HepG2 (cell line): Measurements from ENCODE around the gene KATNB1. TPM values are rescaled to one million over a fixed set of nuclear protein-coding genes. Genes with fewer than 3 reads are reported as not detected.

Source experiments
- ATF7-NPFF ChIP-seq: sonication (generic); formaldehyde crosslinking; IDR thresholded peaks from 2 replicates; pipeline ENCODE4 v1.8.1; 2023; ENCODE audit warnings: mild to moderate bottlenecking, low read depth, missing genetic modification reagents, moderate library complexity
- DNMT1 ChIP-seq: sonication (generic); formaldehyde crosslinking; IDR thresholded peaks from 2 replicates; pipeline ENCODE4 v1.5.1; 2020; ENCODE audit warnings: mild to moderate bottlenecking, missing genetic modification reagents
- GATAD2A ChIP-seq: IDR thresholded peaks from 2 replicates; pipeline ENCODE4 v1.6.1; 2016
- HDAC2 ChIP-seq: sonication (generic); formaldehyde crosslinking; IDR thresholded peaks from 2 replicates; pipeline ENCODE4 v1.4.0; 2020; ENCODE audit warnings: missing genetic modification reagents
- HIVEP1 ChIP-seq: sonication (generic); formaldehyde crosslinking; IDR thresholded peaks from 2 replicates; pipeline ENCODE4 v1.4.0; 2020; ENCODE audit warnings: mild to moderate bottlenecking, missing genetic modification reagents
- HOXA7 ChIP-seq: sonication (generic); formaldehyde crosslinking; IDR thresholded peaks from 2 replicates; pipeline ENCODE4 v1.8.1; 2022; ENCODE audit warnings: mild to moderate bottlenecking, missing genetic modification reagents, moderate library complexity
- JUN ChIP-seq: sonication (generic); formaldehyde crosslinking; IDR thresholded peaks from 2 replicates; pipeline ENCODE4 v1.4.0; 2020; ENCODE audit warnings: mild to moderate bottlenecking, missing genetic modification reagents
- PITX1 ChIP-seq: sonication (generic); formaldehyde crosslinking; IDR thresholded peaks from 2 replicates; pipeline ENCODE4 v1.5.1; 2020; ENCODE audit warnings: mild to moderate bottlenecking, missing genetic modification reagents
- RFXANK ChIP-seq: IDR thresholded peaks from 2 replicates; pipeline ENCODE4 v1.6.1; 2016
- RFXAP ChIP-seq: sonication (generic); formaldehyde crosslinking; IDR thresholded peaks from 2 replicates; pipeline ENCODE4 v1.4.0; 2020; ENCODE audit warnings: missing genetic modification reagents, borderline replicate concordance
- SETDB1 ChIP-seq: sonication (generic); formaldehyde crosslinking; IDR thresholded peaks from 2 replicates; pipeline ENCODE4 v1.5.1; 2020; ENCODE audit warnings: missing genetic modification reagents, mild to moderate bottlenecking, borderline replicate concordance
- XRCC5 ChIP-seq: fragments of 200-400 bp; formaldehyde crosslinking; optimal IDR thresholded peaks from 2 replicates; pipeline ENCODE3; 2017; ENCODE audit warnings: mild to moderate bottlenecking, low read length
- ZSCAN12 ChIP-seq: sonication (generic); formaldehyde crosslinking; IDR thresholded peaks from 2 replicates; pipeline ENCODE4 v1.9.0; 2021; ENCODE audit warnings: mild to moderate bottlenecking, missing genetic modification reagents
- polyA plus RNA-seq, 8 experiments: library from polyadenylated mRNA; depleted of rRNA in 3 of 8; stranded (reverse) in 7 of 8; unstranded in 1 of 8; fragments of >200 nt; fragmentation: Illumina TruSeq in 4 of 8; extraction: Trizol in 4 of 8; gene quantifications; 2 replicates each; pipeline versions ENCODE4 v1.2.1 to v1.2.3, GENCODE V29; 2011 to 2016; ENCODE audit warnings: low read depth in 4 of 8, missing spikeins in 1 of 8, mixed read lengths in 1 of 8; ENCODE audit not compliant: insufficient read depth in 1 of 8
- total RNA-seq, 5 experiments: library from RNA; depleted of rRNA; stranded (reverse); fragments of >200 nt; fragmentation: Illumina TruSeq; extraction: Trizol; gene quantifications; 2 replicates each; pipeline ENCODE4 v1.2.3, GENCODE V29; 2016; ENCODE audit warnings: low read depth in 1 of 5
- TF ChIP-seq, protein P1 (sequence below): sonication (generic); formaldehyde crosslinking; IDR thresholded peaks from 2 replicates; pipeline ENCODE4 v1.5.0; 2020; ENCODE audit warnings: mild to moderate bottlenecking, missing genetic modification reagents
- TF ChIP-seq, protein P2 (sequence below): sonication (generic); formaldehyde crosslinking; IDR thresholded peaks from 2 replicates; pipeline ENCODE4 v1.5.0; 2020; ENCODE audit warnings: mild to moderate bottlenecking, missing genetic modification reagents
- TF ChIP-seq, protein P3 (sequence below): sonication (generic); formaldehyde crosslinking; IDR thresholded peaks from 2 replicates; pipeline ENCODE4 v1.5.0; 2020; ENCODE audit warnings: mild to moderate bottlenecking, missing genetic modification reagents, borderline replicate concordance
- TF ChIP-seq, protein P4 (sequence below): sonication (generic); formaldehyde crosslinking; conservative IDR thresholded peaks from 2 replicates; pipeline ENCODE4 v1.8.0; 2022; ENCODE audit warnings: missing genetic modification reagents

Gene KATNB1
- total and polyA plus RNA-seq, 2 of the 13 experiments (the other 11 are each of a cell fraction or from before 2014, with no cell fraction given), result 31.5 to 43.5 TPM

DNA sequence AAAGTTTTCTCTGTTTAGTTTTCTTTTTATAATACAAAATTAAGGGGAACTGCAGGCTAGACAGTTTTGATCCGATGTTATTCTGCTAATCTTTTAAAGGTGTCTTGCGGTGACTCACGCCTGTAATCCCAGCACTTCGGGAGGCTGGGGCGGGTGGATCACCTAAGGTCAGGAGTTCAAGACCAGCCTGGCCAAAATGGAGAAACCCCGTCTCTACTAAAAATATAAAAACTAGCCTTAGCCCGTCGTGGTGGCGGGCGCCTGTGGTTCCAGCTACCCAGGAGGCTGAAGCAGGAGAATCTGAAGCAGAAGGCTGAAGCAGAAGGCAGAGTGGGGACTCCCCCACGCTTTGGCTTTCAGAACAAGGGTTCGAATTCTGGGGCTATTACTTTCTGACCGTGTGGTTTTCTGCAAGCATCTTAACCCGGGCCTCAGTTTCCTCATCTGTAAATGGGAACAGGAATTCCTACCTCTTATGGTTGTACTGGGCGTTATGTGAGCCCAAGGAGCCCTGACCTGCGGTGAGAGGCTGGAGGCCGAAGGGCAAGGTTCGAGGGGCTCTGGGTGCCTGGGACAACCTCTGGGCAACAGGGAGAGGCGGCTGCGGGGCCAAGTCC, 1.2 kb upstream of the KATNB1 start (continued):
- TF ChIP-seq HIVEP1 (CRISPR knock-in tag) (no peak), RFXAP (no peak), XRCC5 (no peak), PITX1 (CRISPR knock-in tag) (no peak; the same call in 1 of the 2 replicates), HOXA7 (CRISPR knock-in tag) (no peak), HDAC2 (CRISPR knock-in tag) (no peak), RFXANK (CRISPR knock-in tag) (no peak), ZSCAN12 (CRISPR knock-in tag) (0 out of 2 replicates have a peak, but pooled peaks have one; percentile 33), GATAD2A (no peak), JUN (CRISPR knock-in tag) (no peak), SETDB1 (CRISPR knock-in tag) (no peak), ATF7-NPFF (CRISPR knock-in tag) (no peak; the same call in 1 of the 2 replicates), DNMT1 (no peak)
- TF ChIP-seq, protein P1, sequence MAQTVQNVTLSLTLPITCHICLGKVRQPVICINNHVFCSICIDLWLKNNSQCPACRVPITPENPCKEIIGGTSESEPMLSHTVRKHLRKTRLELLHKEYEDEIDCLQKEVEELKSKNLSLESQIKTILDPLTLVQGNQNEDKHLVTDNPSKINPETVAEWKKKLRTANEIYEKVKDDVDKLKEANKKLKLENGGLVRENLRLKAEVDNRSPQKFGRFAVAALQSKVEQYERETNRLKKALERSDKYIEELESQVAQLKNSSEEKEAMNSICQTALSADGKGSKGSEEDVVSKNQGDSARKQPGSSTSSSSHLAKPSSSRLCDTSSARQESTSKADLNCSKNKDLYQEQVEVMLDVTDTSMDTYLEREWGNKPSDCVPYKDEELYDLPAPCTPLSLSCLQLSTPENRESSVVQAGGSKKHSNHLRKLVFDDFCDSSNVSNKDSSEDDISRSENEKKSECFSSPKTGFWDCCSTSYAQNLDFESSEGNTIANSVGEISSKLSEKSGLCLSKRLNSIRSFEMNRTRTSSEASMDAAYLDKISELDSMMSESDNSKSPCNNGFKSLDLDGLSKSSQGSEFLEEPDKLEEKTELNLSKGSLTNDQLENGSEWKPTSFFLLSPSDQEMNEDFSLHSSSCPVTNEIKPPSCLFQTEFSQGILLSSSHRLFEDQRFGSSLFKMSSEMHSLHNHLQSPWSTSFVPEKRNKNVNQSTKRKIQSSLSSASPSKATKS, result no peak
- TF ChIP-seq, protein P2, sequence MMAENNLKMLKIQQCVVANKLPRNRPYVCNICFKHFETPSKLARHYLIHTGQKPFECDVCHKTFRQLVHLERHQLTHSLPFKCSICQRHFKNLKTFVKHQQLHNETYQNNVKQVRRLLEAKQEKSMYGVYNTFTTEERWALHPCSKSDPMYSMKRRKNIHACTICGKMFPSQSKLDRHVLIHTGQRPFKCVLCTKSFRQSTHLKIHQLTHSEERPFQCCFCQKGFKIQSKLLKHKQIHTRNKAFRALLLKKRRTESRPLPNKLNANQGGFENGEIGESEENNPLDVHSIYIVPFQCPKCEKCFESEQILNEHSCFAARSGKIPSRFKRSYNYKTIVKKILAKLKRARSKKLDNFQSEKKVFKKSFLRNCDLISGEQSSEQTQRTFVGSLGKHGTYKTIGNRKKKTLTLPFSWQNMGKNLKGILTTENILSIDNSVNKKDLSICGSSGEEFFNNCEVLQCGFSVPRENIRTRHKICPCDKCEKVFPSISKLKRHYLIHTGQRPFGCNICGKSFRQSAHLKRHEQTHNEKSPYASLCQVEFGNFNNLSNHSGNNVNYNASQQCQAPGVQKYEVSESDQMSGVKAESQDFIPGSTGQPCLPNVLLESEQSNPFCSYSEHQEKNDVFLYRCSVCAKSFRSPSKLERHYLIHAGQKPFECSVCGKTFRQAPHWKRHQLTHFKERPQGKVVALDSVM (CRISPR knock-in tag), result no peak; the same call in 1 of the 2 replicates
- TF ChIP-seq, protein P3, sequence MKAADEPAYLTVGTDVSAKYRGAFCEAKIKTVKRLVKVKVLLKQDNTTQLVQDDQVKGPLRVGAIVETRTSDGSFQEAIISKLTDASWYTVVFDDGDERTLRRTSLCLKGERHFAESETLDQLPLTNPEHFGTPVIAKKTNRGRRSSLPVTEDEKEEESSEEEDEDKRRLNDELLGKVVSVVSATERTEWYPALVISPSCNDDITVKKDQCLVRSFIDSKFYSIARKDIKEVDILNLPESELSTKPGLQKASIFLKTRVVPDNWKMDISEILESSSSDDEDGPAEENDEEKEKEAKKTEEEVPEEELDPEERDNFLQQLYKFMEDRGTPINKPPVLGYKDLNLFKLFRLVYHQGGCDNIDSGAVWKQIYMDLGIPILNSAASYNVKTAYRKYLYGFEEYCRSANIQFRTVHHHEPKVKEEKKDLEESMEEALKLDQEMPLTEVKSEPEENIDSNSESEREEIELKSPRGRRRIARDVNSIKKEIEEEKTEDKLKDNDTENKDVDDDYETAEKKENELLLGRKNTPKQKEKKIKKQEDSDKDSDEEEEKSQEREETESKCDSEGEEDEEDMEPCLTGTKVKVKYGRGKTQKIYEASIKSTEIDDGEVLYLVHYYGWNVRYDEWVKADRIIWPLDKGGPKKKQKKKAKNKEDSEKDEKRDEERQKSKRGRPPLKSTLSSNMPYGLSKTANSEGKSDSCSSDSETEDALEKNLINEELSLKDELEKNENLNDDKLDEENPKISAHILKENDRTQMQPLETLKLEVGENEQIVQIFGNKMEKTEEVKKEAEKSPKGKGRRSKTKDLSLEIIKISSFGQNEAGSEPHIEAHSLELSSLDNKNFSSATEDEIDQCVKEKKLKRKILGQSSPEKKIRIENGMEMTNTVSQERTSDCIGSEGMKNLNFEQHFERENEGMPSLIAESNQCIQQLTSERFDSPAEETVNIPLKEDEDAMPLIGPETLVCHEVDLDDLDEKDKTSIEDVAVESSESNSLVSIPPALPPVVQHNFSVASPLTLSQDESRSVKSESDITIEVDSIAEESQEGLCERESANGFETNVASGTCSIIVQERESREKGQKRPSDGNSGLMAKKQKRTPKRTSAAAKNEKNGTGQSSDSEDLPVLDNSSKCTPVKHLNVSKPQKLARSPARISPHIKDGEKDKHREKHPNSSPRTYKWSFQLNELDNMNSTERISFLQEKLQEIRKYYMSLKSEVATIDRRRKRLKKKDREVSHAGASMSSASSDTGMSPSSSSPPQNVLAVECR (CRISPR knock-in tag), result 0 out of 2 replicates have a peak, but pooled peaks have one; percentile 29
- TF ChIP-seq, protein P4, sequence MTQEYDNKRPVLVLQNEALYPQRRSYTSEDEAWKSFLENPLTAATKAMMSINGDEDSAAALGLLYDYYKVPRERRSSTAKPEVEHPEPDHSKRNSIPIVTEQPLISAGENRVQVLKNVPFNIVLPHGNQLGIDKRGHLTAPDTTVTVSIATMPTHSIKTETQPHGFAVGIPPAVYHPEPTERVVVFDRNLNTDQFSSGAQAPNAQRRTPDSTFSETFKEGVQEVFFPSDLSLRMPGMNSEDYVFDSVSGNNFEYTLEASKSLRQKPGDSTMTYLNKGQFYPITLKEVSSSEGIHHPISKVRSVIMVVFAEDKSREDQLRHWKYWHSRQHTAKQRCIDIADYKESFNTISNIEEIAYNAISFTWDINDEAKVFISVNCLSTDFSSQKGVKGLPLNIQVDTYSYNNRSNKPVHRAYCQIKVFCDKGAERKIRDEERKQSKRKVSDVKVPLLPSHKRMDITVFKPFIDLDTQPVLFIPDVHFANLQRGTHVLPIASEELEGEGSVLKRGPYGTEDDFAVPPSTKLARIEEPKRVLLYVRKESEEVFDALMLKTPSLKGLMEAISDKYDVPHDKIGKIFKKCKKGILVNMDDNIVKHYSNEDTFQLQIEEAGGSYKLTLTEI, result no peak
